PFSK-1 (cell line): ENCODE results near the gene BMP10.

Source experiments
- FOXP2 ChIP-seq: optimal IDR thresholded peaks from 2 replicates; pipeline ENCODE3; 2011; ENCODE audit warnings: borderline replicate concordance, control low read depth, inconsistent platforms; ENCODE audit not compliant: insufficient read depth; ENCODE audit errors: extremely low read length, extremely low read depth
- POLR2AphosphoS5 ChIP-seq: IDR thresholded peaks from 2 replicates; pipeline ENCODE4 v1.6.1; 2012; ENCODE audit warnings: low read depth, mild to moderate bottlenecking, control low read depth, low read length, moderate library complexity
- SIN3A ChIP-seq: IDR thresholded peaks from 2 replicates; pipeline ENCODE4 v1.6.1; 2012; ENCODE audit warnings: mild to moderate bottlenecking, low read length, moderate library complexity, borderline replicate concordance; ENCODE audit not compliant: insufficient read depth
- TAF1 ChIP-seq: IDR thresholded peaks from 2 replicates; pipeline ENCODE4 v1.6.1; 2012; ENCODE audit warnings: low read length, control low read depth, borderline replicate concordance; ENCODE audit not compliant: insufficient read depth
- TF ChIP-seq, protein P1 (sequence below), 2 experiments: IDR thresholded peaks; 2 replicates each; pipeline versions ENCODE4 v1.6.1 to v1.8.0; 2011 to 2012; ENCODE audit warnings: low read depth in 2 of 2, low read length in 2 of 2, control low read depth in 1 of 2, inconsistent platforms in 1 of 2, mild to moderate bottlenecking in 1 of 2, moderate library complexity in 1 of 2; ENCODE audit not compliant: insufficient read depth in 1 of 2

BMP10 gene

DNA sequence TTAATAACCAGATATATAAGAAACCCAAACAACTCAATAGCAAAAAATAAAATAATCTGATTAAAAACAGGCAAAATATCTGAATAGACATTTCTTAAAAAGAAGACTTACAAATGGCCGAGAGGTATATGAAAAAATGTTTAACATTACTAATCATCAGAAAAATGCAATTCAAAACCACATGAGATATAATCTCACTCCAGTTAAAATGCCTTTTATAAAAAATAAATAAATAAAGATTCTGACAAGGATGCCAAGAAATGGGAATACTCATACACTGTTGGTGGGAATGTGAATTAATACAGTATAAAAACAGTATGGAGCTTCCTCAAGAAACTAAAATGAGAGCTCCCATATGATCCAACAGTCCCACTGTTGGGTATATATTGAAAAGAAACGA is 33.9 kb upstream of the BMP10 start:
- no peak for TF ChIP-seq SIN3A
- TF ChIP-seq, protein P1, sequence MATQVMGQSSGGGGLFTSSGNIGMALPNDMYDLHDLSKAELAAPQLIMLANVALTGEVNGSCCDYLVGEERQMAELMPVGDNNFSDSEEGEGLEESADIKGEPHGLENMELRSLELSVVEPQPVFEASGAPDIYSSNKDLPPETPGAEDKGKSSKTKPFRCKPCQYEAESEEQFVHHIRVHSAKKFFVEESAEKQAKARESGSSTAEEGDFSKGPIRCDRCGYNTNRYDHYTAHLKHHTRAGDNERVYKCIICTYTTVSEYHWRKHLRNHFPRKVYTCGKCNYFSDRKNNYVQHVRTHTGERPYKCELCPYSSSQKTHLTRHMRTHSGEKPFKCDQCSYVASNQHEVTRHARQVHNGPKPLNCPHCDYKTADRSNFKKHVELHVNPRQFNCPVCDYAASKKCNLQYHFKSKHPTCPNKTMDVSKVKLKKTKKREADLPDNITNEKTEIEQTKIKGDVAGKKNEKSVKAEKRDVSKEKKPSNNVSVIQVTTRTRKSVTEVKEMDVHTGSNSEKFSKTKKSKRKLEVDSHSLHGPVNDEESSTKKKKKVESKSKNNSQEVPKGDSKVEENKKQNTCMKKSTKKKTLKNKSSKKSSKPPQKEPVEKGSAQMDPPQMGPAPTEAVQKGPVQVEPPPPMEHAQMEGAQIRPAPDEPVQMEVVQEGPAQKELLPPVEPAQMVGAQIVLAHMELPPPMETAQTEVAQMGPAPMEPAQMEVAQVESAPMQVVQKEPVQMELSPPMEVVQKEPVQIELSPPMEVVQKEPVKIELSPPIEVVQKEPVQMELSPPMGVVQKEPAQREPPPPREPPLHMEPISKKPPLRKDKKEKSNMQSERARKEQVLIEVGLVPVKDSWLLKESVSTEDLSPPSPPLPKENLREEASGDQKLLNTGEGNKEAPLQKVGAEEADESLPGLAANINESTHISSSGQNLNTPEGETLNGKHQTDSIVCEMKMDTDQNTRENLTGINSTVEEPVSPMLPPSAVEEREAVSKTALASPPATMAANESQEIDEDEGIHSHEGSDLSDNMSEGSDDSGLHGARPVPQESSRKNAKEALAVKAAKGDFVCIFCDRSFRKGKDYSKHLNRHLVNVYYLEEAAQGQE (IDR thresholded peaks at IDR 0.05; ENCODE audit: insufficient read depth in 1 of 2, low read depth in 2 of 2, low read length in 2 of 2) = no peak
- no peak for TF ChIP-seq FOXP2
- no peak for TF ChIP-seq TAF1
- TF ChIP-seq POLR2AphosphoS5 = no peak

DNA sequence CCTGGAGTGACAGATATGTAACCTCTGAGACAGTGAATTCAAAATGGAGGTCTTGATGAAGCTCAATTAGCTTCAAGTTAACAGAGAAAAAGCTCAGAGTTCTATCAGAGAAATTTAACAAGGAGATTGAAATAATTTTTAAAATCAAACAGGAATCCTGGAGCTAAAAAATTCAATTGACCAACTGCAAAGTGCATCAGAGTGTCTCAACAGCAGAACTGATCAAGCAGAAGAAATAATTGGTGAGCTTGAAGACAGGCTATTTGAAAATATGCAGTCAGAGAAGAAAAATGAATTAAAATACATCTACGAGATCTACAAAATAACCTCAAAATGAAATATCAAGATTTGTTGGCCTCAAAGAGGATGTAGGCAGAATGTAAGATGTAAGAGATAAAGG is 30.4 kb upstream of the BMP10 start:
- TF ChIP-seq, protein P1 (IDR thresholded peaks at IDR 0.05; ENCODE audit: insufficient read depth in 1 of 2, low read depth in 2 of 2, low read length in 2 of 2) = no peak
- TF ChIP-seq POLR2AphosphoS5 = no peak
- TF ChIP-seq FOXP2 = no peak
- TF ChIP-seq SIN3A = no peak
- TF ChIP-seq TAF1 = no peak

DNA sequence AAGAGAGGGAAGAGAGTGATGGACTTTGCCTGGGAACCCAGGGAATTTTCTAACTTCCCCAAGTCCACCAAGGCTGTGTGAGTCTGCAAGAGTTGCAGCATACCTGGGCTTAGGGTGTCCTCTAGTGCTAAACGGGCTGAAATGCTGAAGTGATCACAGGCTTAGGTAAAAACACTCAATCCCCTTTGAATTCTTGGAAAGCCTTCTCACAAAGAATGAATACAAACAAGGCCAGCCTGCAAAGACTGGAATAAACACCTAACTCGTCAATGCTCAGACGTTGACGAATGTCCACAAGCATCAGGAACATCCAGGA is 30.0 kb upstream of the BMP10 start:
- TF ChIP-seq TAF1 (no peak), SIN3A (no peak), POLR2AphosphoS5 (no peak), FOXP2 (no peak)
- TF ChIP-seq, protein P1 (IDR thresholded peaks at IDR 0.05; ENCODE audit: insufficient read depth in 1 of 2, low read depth in 2 of 2, low read length in 2 of 2) = no peak

DNA sequence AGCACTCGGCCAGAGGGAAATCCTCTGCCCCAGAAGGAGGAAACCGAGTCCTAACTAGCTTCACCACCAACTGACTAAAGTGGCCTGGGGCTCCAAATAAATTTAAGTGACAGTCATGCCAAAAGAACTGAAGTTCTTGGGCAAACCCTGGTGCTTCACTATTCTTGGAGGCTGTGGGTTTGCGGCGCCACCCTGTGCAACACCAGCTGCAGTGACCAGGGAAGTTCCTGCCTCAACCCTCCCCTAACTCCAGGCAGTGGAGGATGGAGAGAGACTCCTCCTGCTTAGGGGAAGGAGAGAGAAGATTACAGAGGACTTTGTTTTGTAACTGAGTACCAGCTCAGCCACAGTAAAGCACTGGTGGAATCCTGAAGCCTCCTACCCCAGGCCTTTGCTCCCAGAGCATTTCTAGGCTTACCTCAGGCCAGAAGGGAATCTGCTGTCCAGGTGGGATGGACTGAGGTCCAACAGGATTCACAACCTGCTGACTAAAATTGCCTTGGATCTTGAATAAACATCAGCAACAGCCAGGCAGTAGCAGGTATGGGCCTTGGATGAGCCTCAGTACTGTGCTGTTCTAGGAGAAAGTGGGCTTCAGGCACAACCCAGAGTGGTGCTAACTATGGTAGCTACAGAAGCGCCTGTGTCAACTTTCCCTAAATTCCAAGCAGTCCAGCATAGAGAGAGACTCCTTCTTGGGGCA is 29.4 kb upstream of the BMP10 start:
- TF ChIP-seq POLR2AphosphoS5 (no peak), SIN3A (no peak), FOXP2 (no peak), TAF1 (no peak)
- TF ChIP-seq, protein P1 (IDR thresholded peaks at IDR 0.05; ENCODE audit: insufficient read depth in 1 of 2, low read depth in 2 of 2, low read length in 2 of 2) = no peak
